ENCODE data around the gene INPP5B. TPM values are rescaled to one million over a fixed set of nuclear protein-coding genes. Genes with fewer than 3 reads are reported as not detected.

Gene INPP5B
- total and polyA plus RNA-seq, 4 donors, result 9.2 to 40.8 (median 27.2) TPM

DNA sequence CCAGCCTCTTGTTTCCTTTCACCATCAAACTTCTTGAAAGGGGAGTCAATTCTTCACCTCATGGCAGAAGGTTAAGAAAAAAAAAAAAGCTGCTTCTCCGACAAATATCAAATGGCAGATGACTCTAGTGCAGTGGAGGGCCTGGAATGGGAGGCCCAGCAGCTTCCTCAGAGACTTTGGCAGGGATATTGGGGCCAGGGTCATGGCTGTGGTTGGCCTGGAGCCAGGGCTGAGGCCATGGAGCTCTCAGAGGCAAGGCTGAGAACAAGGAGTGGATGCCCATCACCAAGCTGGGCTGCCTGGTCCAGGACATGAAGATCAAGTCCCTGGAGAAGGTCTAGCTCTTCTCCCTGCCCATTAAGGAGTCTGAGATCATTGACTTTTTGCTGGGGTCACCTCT, 106.1 kb downstream of the INPP5B start:
- DNase-seq (peak in 2 of 3 donors; percentile 16 to 25), ATAC-seq (ENCODE audit: insufficient read depth, low FRiP score) (no peak)
- Histone ChIP-seq H3K9me3 (ENCODE audit: control insufficient read depth in 4 of 4, insufficient read depth in 3 of 4, low read length in 3 of 4) (no peaks in the 10 kb centered on the region), H3K36me3 (ENCODE audit: control insufficient read depth in 4 of 4, insufficient read depth in 4 of 4, low read length in 4 of 4) (peaks cover 13 to 22% (median 19%) of the 10 kb centered on the region in 4 donors), H3K4me3 (no peak overlapping the region), H3K4me1 (ENCODE audit: control insufficient read depth in 5 of 5, insufficient read depth in 5 of 5, low read length in 5 of 5) (peaks cover 0 to 6% (median 1%) of the 10 kb centered on the region in 5 donors), H3K27me3 (ENCODE audit: control insufficient read depth in 3 of 3, insufficient read depth in 3 of 3, low read length in 2 of 3) (no peaks in the 10 kb centered on the region), H3K27ac (ENCODE audit: low read depth in 1 of 2, low read length in 1 of 2) (no peak overlapping the region), H3K9ac (ENCODE audit: insufficient read depth in 1 of 2, low read length in 2 of 2) (peak overlapping the region in 1 of 2 donors; percentile 4)
- TF ChIP-seq, protein P1, sequence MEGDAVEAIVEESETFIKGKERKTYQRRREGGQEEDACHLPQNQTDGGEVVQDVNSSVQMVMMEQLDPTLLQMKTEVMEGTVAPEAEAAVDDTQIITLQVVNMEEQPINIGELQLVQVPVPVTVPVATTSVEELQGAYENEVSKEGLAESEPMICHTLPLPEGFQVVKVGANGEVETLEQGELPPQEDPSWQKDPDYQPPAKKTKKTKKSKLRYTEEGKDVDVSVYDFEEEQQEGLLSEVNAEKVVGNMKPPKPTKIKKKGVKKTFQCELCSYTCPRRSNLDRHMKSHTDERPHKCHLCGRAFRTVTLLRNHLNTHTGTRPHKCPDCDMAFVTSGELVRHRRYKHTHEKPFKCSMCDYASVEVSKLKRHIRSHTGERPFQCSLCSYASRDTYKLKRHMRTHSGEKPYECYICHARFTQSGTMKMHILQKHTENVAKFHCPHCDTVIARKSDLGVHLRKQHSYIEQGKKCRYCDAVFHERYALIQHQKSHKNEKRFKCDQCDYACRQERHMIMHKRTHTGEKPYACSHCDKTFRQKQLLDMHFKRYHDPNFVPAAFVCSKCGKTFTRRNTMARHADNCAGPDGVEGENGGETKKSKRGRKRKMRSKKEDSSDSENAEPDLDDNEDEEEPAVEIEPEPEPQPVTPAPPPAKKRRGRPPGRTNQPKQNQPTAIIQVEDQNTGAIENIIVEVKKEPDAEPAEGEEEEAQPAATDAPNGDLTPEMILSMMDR (IDR thresholded peaks at IDR 0.05; ENCODE audit: control extremely low read depth, extremely low read depth), result no peak
- 67 to 89% methylated on average over 1 of the region's 1 CpG for WGBS, 2 donors

DNA sequence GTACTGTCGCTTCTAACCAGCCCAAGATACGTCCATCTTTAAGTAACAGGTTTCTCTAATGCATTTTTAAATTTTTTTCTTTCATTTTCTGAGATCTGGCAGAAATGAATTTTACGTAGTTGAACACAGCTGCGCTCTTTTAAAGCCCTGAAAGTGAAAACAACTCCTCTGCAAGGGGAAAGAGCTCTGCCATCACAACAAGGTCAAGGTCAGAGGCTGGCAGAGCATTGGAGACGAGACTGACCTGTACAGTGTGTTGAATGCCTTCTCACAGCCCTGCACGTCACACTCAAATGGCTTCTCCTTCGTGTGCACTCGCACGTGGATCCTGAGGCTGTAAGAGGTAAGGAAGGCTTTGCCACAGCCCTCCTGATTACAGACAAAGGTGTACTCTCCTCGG, 107.2 kb downstream of the INPP5B start:
- H3K4me1 ChIP-seq (ENCODE audit: control insufficient read depth in 5 of 5, insufficient read depth in 5 of 5, low read length in 5 of 5), result peaks cover 0 to 6% (median 1%) of the 10 kb centered on the region in 5 donors
- peaks cover 21 to 29% (median 26%) of the 10 kb centered on the region in 4 donors for H3K36me3 ChIP-seq (ENCODE audit: control insufficient read depth in 4 of 4, insufficient read depth in 4 of 4, low read length in 4 of 4)
- DNase-seq (no peak), ATAC-seq (ENCODE audit: insufficient read depth, low FRiP score) (no peak)
- no peak overlapping the region for H3K4me3 ChIP-seq
- 96% methylated on average over 10 of the region's 10 CpGs for WGBS, 2 donors
- no peak overlapping the region for H3K9ac ChIP-seq (ENCODE audit: insufficient read depth in 1 of 2, low read length in 2 of 2)
- H3K27ac ChIP-seq (ENCODE audit: low read depth in 1 of 2, low read length in 1 of 2), result no peak overlapping the region
- TF ChIP-seq, protein P1 (IDR thresholded peaks at IDR 0.05; ENCODE audit: control extremely low read depth, extremely low read depth), result no peak
- no peaks in the 10 kb centered on the region for H3K9me3 ChIP-seq (ENCODE audit: control insufficient read depth in 4 of 4, insufficient read depth in 3 of 4, low read length in 3 of 4)
- H3K27me3 ChIP-seq (ENCODE audit: control insufficient read depth in 3 of 3, insufficient read depth in 3 of 3, low read length in 2 of 3), result no peaks in the 10 kb centered on the region

DNA sequence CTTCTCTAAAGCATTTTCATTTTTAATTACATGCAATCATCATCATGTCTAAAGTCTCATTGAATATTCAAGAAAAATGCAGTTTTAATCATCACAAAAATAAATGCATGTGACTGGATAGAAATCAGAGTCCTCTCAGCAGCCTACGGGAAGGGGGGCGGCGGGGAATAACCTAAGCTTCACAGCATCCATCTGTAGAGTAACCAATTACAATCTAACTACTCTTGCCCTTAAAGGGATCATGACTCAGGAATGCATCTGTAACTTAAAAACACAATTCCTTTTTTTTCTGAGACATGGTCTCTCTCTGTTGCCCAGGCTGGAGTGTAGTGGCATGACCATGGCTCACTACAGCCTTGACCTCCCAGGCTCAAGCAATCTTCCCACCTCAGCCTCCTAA, 110.1 kb downstream of the INPP5B start:
- H3K4me3 ChIP-seq, result no peak overlapping the region
- no peak overlapping the region for H3K27ac ChIP-seq (ENCODE audit: low read depth in 1 of 2, low read length in 1 of 2)
- TF ChIP-seq, protein P1 (IDR thresholded peaks at IDR 0.05; ENCODE audit: control extremely low read depth, extremely low read depth), result no peak
- H3K9me3 ChIP-seq (ENCODE audit: control insufficient read depth in 4 of 4, insufficient read depth in 3 of 4, low read length in 3 of 4), result no peaks in the 10 kb centered on the region
- 62 to 94% methylated on average over 3 of the region's 3 CpGs for WGBS, 2 donors
- DNase-seq, result no peak
- ATAC-seq (ENCODE audit: insufficient read depth, low FRiP score), result no peak
- H3K27me3 ChIP-seq (ENCODE audit: control insufficient read depth in 3 of 3, insufficient read depth in 3 of 3, low read length in 2 of 3), result no peaks in the 10 kb centered on the region
- peaks cover 36 to 43% (median 42%) of the 10 kb centered on the region in 4 donors for H3K36me3 ChIP-seq (ENCODE audit: control insufficient read depth in 4 of 4, insufficient read depth in 4 of 4, low read length in 4 of 4)
- H3K4me1 ChIP-seq (ENCODE audit: control insufficient read depth in 5 of 5, insufficient read depth in 5 of 5, low read length in 5 of 5), result no peaks in the 10 kb centered on the region
- H3K9ac ChIP-seq (ENCODE audit: insufficient read depth in 1 of 2, low read length in 2 of 2), result no peak overlapping the region

DNA sequence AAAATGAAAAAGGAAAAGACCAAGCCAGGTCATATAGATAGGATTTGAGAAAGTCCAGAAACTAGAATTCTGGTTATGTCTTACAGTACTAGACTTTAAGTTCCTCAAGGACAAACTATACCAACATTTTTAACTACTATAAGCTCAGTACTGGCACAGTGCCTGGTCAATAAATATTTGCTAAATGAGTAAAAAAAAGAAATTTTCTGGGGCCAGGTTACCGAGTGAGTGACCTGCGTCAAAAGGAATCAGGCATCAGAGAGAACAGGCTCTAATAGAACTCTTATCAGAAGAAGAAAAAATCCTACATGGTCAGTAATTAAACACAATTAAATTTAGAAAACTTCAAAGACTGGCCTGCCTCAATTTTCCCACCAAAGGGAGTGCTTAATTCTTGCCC, 115.0 kb downstream of the INPP5B start:
- TF ChIP-seq, protein P1 (IDR thresholded peaks at IDR 0.05; ENCODE audit: control extremely low read depth, extremely low read depth), result no peak
- no peak for ATAC-seq (ENCODE audit: insufficient read depth, low FRiP score)
- H3K27ac ChIP-seq (ENCODE audit: low read depth in 1 of 2, low read length in 1 of 2), result no peak overlapping the region
- H3K9me3 ChIP-seq (ENCODE audit: control insufficient read depth in 4 of 4, insufficient read depth in 3 of 4, low read length in 3 of 4), result no peaks in the 10 kb centered on the region
- H3K27me3 ChIP-seq (ENCODE audit: control insufficient read depth in 3 of 3, insufficient read depth in 3 of 3, low read length in 2 of 3), result no peaks in the 10 kb centered on the region
- no peak overlapping the region for H3K9ac ChIP-seq (ENCODE audit: insufficient read depth in 1 of 2, low read length in 2 of 2)
- DNase-seq, result no peak
- no peak overlapping the region for H3K4me3 ChIP-seq
- WGBS, 2 donors, result 81 to 95% methylated on average over 2 of the region's 2 CpGs
- H3K4me1 ChIP-seq (ENCODE audit: control insufficient read depth in 5 of 5, insufficient read depth in 5 of 5, low read length in 5 of 5), result no peaks in the 10 kb centered on the region
- peaks cover 24 to 41% (median 32%) of the 10 kb centered on the region in 4 donors for H3K36me3 ChIP-seq (ENCODE audit: control insufficient read depth in 4 of 4, insufficient read depth in 4 of 4, low read length in 4 of 4)

All from lung (tissue), 12 donors.